Sigmoid colon (tissue), 4 donors: Measurements from ENCODE around the gene ITLN1.
A peak's percentile ranks its signal among the peaks of the same experiment; 100 is the strongest.

ENCODE experiments used
- CTCF ChIP-seq, 4 experiments: fragments of 450-650 bp in 3 of 4; fragments of 200-600 bp in 1 of 4; IDR thresholded peaks; one replicate each; pipeline ENCODE4 v1.5.1; 2016 to 2019; ENCODE audit warnings: antibody characterized with exemption in 4 of 4, mild to moderate bottlenecking in 3 of 4, moderate library complexity in 2 of 4
- EP300 ChIP-seq, 4 donors: sonication (generic); formaldehyde crosslinking; IDR thresholded peaks; one replicate each; pipeline ENCODE4 v1.6.1; 2017; ENCODE audit warnings: antibody characterized with exemption in 4 of 4
- POLR2A ChIP-seq, 2 donors: fragments of 450-650 bp; IDR thresholded peaks; one replicate each; pipeline ENCODE4 v1.6.1; 2016; ENCODE audit warnings: antibody characterized with exemption in 2 of 2, mild to moderate bottlenecking in 2 of 2, moderate library complexity in 2 of 2
- POLR2AphosphoS5 ChIP-seq, 4 donors: sonication (generic); formaldehyde crosslinking; IDR thresholded peaks; one replicate each; pipeline ENCODE4 v1.6.1; 2017; ENCODE audit warnings: antibody characterized with exemption in 4 of 4

- TF ChIP-seq CTCF (IDR thresholded peaks at IDR 0.05) = peak in 2 of 4 experiments; percentile 40 to 41
- TF ChIP-seq POLR2AphosphoS5 (IDR thresholded peaks at IDR 0.05) = no peak
- TF ChIP-seq POLR2A (IDR thresholded peaks at IDR 0.05) = no peak
- TF ChIP-seq EP300 (IDR thresholded peaks at IDR 0.05) = no peak
These were observed 49.9 kb downstream of the ITLN1 start for GRCh38 chr1:160834945-160835565.
